CD4-positive, alpha-beta T cell (primary cell): ENCODE results near the gene HTR6. TPM values are rescaled to one million over a fixed set of nuclear protein-coding genes. Genes with fewer than 3 reads are reported as not detected.

Experiments used
- ATAC-seq: fragments of 200-7000 bp; cut with Tn5 transposase; one replicate; pipeline ENCODE4 v1.10.0; 2022; ENCODE audit warnings: mild to moderate bottlenecking; ENCODE audit not compliant: poor library complexity
- CTCF ChIA-PET: fragments of 350-600 bp; sonication (Branson Sonifier 250); formaldehyde crosslinking; loops from one replicate; lab custom pipeline; 2021; ENCODE audit warnings: antibody characterized with exemption, inconsistent platforms; lab: Charles Lee
- POLR2A ChIA-PET: fragments of 350-600 bp; sonication (Branson Sonifier 250); formaldehyde crosslinking; loops from one replicate; lab custom pipeline; 2021; ENCODE audit warnings: antibody characterized with exemption, inconsistent platforms; lab: Charles Lee
- DNase-seq, 14 experiments: peaks; one replicate each; pipeline ENCODE4 v3.0.0-alpha.2; 2013 to 2020; ENCODE audit warnings: mixed read lengths in 2 of 14
- H3K27ac ChIP-seq, 2 donors: one replicate each; pipeline versions ENCODE4 v1.5.1 to v1.7.0; 2013; ENCODE audit warnings: low read length in 2 of 2, low read depth in 1 of 2, mild to moderate bottlenecking in 1 of 2
- H3K27me3 ChIP-seq, 2 experiments: 1 replicate in 1 of 2; 2 replicates in 1 of 2; pipeline versions ENCODE4 v1.6.1 to v1.7.0; 2013; ENCODE audit warnings: low read length in 2 of 2, control low read depth in 1 of 2, mild to moderate bottlenecking in 1 of 2, moderate library complexity in 1 of 2; ENCODE audit not compliant: insufficient read depth in 2 of 2, control insufficient read depth in 1 of 2
- H3K36me3 ChIP-seq: one replicate; pipeline ENCODE4 v1.6.1; 2013; ENCODE audit warnings: low read length, control low read depth; ENCODE audit not compliant: insufficient read depth
- H3K4me1 ChIP-seq: one replicate; pipeline ENCODE4 v1.6.1; 2013; ENCODE audit warnings: low read length, control low read depth; ENCODE audit not compliant: insufficient read depth
- H3K4me3 ChIP-seq: one replicate; pipeline ENCODE4 v1.5.1; 2013; ENCODE audit warnings: mild to moderate bottlenecking, low read length, moderate library complexity
- H3K9me3 ChIP-seq, 2 experiments: 1 replicate in 1 of 2; 2 replicates in 1 of 2; pipeline versions ENCODE4 v1.6.1 to v1.7.0; 2013; ENCODE audit warnings: low read length in 2 of 2, mild to moderate bottlenecking in 2 of 2, control low read depth in 1 of 2, moderate library complexity in 1 of 2; ENCODE audit not compliant: control insufficient read depth in 1 of 2, insufficient read depth in 1 of 2
- H3K27ac Mint-ChIP-seq: one replicate; pipeline ENCODE4 v1.8.0; 2020; ENCODE audit warnings: mixed read lengths
- H3K27me3 Mint-ChIP-seq: one replicate; pipeline ENCODE4 v1.8.0; 2021; ENCODE audit warnings: mixed read lengths
- H3K36me3 Mint-ChIP-seq: one replicate; pipeline ENCODE4 v1.8.0; 2021; ENCODE audit warnings: low read depth, mixed read lengths
- H3K4me1 Mint-ChIP-seq: one replicate; pipeline ENCODE4 v1.8.0; 2021; ENCODE audit warnings: low read depth, mixed read lengths
- H3K4me3 Mint-ChIP-seq: one replicate; pipeline ENCODE4 v1.8.0; 2020; ENCODE audit warnings: mild to moderate bottlenecking, mixed read lengths
- H3K9me3 Mint-ChIP-seq: one replicate; pipeline ENCODE4 v1.8.0; 2020; ENCODE audit warnings: mixed read lengths
- intact Hi-C, 2 experiments: fragments of 100-400 bp; cut with DNase I in 1 of 2; cut with micrococcal nuclease in 1 of 2; formaldehyde crosslinking; loops; one replicate each; pipeline versions ENCODE4 v1.15.1 to v1.9.0; 2023 to 2025; cut with DNase I, micrococcal nuclease
- total RNA-seq, 174 experiments: library from RNA in 2 of 174; stranded (reverse) in 2 of 174; gene quantifications; one replicate each; pipeline ENCODE4 v1.2.3 and lab custom pipeline; 2021 to 2026
- TF ChIP-seq, protein P1 (sequence below): fragments of 200-600 bp; IDR thresholded peaks from one replicate; pipeline ENCODE4 v1.8.0; 2022; ENCODE audit warnings: antibody characterized with exemption, mild to moderate bottlenecking

The HTR6 gene
- total RNA-seq, 2 experiments from 2014 or later: 2.1 to 2.2 TPM

DNA sequence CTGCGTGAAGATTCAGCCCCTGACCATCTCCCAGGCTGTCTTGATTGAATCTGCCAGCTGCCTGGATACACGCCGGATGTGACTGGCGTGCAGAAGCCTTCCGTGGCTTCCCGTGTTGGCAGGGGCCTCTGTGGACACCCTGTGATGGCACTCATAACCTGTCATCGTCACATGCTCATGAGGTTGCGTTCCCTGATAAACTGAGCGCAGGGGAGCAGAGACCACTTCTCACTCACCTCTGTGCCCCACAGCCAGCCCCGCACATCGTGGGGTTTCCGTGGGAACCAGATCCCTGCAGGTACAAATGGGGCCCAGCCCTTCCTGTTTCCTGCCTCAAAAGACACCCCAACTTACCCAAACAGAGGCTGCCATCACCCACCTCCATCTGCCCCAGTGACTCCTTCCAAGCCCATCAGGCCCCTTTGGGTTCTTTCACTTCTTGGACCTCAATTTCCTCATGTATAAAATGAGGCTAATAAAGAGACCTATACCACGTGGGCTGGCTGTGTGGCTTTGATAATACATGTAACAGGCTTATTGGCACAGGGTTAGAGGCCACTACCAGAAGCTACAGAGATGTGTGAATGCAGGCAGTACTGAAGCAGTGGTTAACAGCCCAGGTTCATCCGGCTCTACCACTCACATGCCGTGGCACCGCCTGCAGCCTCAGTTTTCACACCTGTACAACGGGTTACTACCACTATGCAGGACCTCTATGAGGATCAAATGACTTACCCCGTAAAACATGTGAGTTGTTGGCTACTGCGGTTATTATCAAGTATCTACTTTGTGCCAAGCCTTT lies 23.6 kb downstream of the HTR6 start:
- Histone ChIP-seq H3K4me3 (no peak overlapping the region), H3K36me3 (peaks cover 17% of the 10 kb centered on the region), H3K9me3 (peaks cover 13 to 22% of the 10 kb centered on the region in 2 experiments), H3K27me3 (no peaks in the 10 kb centered on the region), H3K4me1 (peaks cover 44% of the 10 kb centered on the region), H3K27ac (peak overlapping the region; percentile 60 to 67)
- intact Hi-C loops: no loop called here
- peak; percentile 78 for ATAC-seq
- Mint-ChIP-seq H3K36me3 (peaks cover 50% of the 10 kb centered on the region), H3K4me3 (peak overlapping the region; percentile 60), H3K27me3 (no peaks in the 10 kb centered on the region), H3K27ac (peak overlapping the region; percentile 84), H3K4me1 (peaks cover 56% of the 10 kb centered on the region), H3K9me3 (no peaks in the 10 kb centered on the region)
- peak; percentile 9 to 84 (median 40) for DNase-seq
- TF ChIP-seq, protein P1, sequence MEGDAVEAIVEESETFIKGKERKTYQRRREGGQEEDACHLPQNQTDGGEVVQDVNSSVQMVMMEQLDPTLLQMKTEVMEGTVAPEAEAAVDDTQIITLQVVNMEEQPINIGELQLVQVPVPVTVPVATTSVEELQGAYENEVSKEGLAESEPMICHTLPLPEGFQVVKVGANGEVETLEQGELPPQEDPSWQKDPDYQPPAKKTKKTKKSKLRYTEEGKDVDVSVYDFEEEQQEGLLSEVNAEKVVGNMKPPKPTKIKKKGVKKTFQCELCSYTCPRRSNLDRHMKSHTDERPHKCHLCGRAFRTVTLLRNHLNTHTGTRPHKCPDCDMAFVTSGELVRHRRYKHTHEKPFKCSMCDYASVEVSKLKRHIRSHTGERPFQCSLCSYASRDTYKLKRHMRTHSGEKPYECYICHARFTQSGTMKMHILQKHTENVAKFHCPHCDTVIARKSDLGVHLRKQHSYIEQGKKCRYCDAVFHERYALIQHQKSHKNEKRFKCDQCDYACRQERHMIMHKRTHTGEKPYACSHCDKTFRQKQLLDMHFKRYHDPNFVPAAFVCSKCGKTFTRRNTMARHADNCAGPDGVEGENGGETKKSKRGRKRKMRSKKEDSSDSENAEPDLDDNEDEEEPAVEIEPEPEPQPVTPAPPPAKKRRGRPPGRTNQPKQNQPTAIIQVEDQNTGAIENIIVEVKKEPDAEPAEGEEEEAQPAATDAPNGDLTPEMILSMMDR: no peak
- POLR2A ChIA-PET: interaction anchor here (0.6 to 1.1 kb wide), 2 partner anchors 10 to 26 kb away, joined by 3 to 4 read pairs; no protein-coding TSS in a partner anchor
- CTCF ChIA-PET: interaction anchor here (0.7 to 2.0 kb wide), 4 partner anchors 16 to 28 kb away, joined by 3 to 9 read pairs (median 4); no protein-coding TSS in a partner anchor

DNA sequence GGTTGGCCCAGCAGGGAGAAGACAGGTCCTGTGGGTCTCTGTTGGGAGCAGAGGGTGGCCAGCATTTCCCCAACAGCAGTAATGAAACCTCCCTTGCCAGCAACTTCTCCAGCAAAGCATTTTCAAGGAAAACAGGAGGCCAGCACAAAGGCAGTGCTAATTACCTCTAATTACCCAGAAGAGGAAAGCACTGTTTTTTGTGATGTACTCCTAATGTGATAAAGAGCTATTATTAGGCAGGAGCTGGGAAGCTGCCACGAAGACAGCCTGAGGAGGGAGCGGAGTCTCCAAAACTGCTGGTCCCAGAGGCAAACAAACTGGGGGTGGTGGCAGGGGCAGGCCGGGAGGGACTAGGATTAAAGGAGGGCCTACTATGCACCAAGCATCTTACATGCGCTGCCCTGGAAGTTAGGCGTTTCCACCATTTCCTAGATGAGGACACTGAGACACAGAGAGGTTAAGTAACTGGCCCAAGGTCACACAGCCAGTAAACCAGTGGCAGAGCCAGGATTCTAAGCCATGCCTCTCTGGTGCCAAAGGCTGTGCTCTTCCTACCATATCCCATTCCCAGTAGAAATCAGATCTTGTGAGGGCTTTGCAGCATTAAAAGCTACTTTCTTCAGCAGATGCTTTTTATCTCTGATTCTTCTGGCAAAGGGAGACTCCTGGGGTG lies 24.5 kb downstream of the HTR6 start:
- POLR2A ChIA-PET: interaction anchor here (0.6 kb wide), 1 partner anchor 9 kb away, joined by 3 read pairs; no protein-coding TSS in a partner anchor
- intact Hi-C loops: no loop called here

DNA sequence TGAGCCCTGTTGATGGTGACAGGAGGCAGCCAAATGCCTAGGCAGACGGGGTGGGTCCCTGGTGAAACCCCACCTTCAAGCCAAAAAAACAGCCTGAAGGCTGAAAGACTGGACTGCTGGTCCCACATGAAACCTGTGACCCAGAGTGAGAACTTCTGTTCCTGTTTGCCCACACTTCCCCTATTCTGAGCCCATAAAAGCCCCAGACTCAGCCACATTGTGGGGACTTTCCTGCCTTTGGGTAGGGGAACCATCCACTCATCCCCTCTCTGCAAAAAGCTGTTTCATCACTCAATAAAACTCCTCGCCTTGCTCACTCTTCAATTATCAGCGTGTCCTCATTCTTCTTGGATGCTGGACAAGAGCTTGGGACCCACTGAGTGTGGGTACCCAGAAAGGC lies 25.2 kb downstream of the HTR6 start:
- TF ChIP-seq, protein P1: no peak
- CTCF ChIA-PET: no interaction called here
- POLR2A ChIA-PET: no interaction called here
- Histone ChIP-seq H3K27me3 (no peaks in the 10 kb centered on the region), H3K4me1 (peaks cover 44% of the 10 kb centered on the region), H3K36me3 (peaks cover 24% of the 10 kb centered on the region), H3K4me3 (no peak overlapping the region), H3K27ac (peak overlapping the region; percentile 9 to 60), H3K9me3 (peaks cover 13 to 22% of the 10 kb centered on the region in 2 experiments)
- Mint-ChIP-seq H3K27ac (peak overlapping the region; percentile 84), H3K9me3 (no peaks in the 10 kb centered on the region), H3K36me3 (peaks cover 54% of the 10 kb centered on the region), H3K27me3 (no peaks in the 10 kb centered on the region), H3K4me3 (no peak overlapping the region), H3K4me1 (peaks cover 56% of the 10 kb centered on the region)
- intact Hi-C loops: no loop called here
- peak in 1 of 14 experiments; percentile 28 for DNase-seq
- ATAC-seq: no peak

More for the DNA sequence above, 24.5 kb downstream of the HTR6 start:
- peaks cover 18% of the 10 kb centered on the region for H3K36me3 ChIP-seq
- Mint-ChIP-seq H3K27ac (peak overlapping the region; percentile 84), H3K4me3 (no peak overlapping the region), H3K36me3 (peaks cover 52% of the 10 kb centered on the region), H3K27me3 (no peaks in the 10 kb centered on the region), H3K4me1 (peaks cover 56% of the 10 kb centered on the region), H3K9me3 (no peaks in the 10 kb centered on the region)
- H3K4me1 ChIP-seq: peaks cover 44% of the 10 kb centered on the region
- H3K9me3 ChIP-seq: peaks cover 13 to 22% of the 10 kb centered on the region in 2 experiments
- DNase-seq: no peak
- TF ChIP-seq, protein P1: no peak
- H3K27me3 ChIP-seq: no peaks in the 10 kb centered on the region
- peak overlapping the region; percentile 57 to 60 for H3K27ac ChIP-seq
- no peak overlapping the region for H3K4me3 ChIP-seq
- ATAC-seq: no peak
- CTCF ChIA-PET: no interaction called here
